Panc1 (cell line): Measurements from ENCODE around the gene ISY1. TPM values are rescaled to one million over a fixed set of nuclear protein-coding genes. Genes with fewer than 3 reads are reported as not detected.

Experiments used
- ATAC-seq: fragments of 200-7000 bp; cut with Tn5 transposase; 2 replicates; pipeline ENCODE4 v1.9.1; 2020; ENCODE audit warnings: mild to moderate bottlenecking, moderate library complexity
- BruUV-seq: library from RNA; stranded (reverse); fragments of 400-500 nt; replicated peaks from 2 replicates; lab custom pipeline; 2021; lab: Mats Ljungman, UMichigan
- CTCF ChIA-PET: fragments of 300-600 bp; sonication (Branson Sonifier 250); formaldehyde crosslinking; loops from one replicate; lab custom pipeline; 2022; ENCODE audit warnings: antibody characterized with exemption; lab: Charles Lee
- POLR2A ChIA-PET: fragments of 300-600 bp; sonication (Branson Sonifier 250); formaldehyde crosslinking; loops from one replicate; lab custom pipeline; 2022; ENCODE audit warnings: antibody characterized with exemption; lab: Charles Lee
- DNase-seq: peaks from one replicate; pipeline ENCODE4 v3.0.0-alpha.2; 2010; ENCODE audit warnings: low read depth, low spot score
- H3K27ac ChIP-seq: 2 replicates; pipeline ENCODE4 v1.5.1; 2011; ENCODE audit warnings: mild to moderate bottlenecking, low read length, inconsistent platforms
- H3K27me3 ChIP-seq: fragments of 200-500 bp; sonication (Bioruptor generic); 2 replicates; pipeline ENCODE4 v1.6.0; 2014; ENCODE audit warnings: low read length, inconsistent platforms; ENCODE audit not compliant: control insufficient read depth, insufficient read depth
- H3K36me3 ChIP-seq: fragments of 200-500 bp; sonication (Bioruptor generic); 2 replicates; pipeline ENCODE4 v1.5.1; 2014; ENCODE audit warnings: inconsistent platforms, mild to moderate bottlenecking, low read length, moderate library complexity; ENCODE audit not compliant: control insufficient read depth, insufficient read depth
- H3K4me1 ChIP-seq: 2 replicates; pipeline ENCODE4 v1.5.1; 2011; ENCODE audit warnings: inconsistent platforms, mild to moderate bottlenecking, low read length, moderate library complexity; ENCODE audit not compliant: control insufficient read depth, insufficient read depth
- H3K4me3 ChIP-seq, 2 experiments: 2 replicates each; pipeline ENCODE4 v1.5.1; 2011 to 2012; ENCODE audit warnings: low read depth in 2 of 2, low read length in 2 of 2, mild to moderate bottlenecking in 2 of 2, inconsistent platforms in 1 of 2, moderate library complexity in 1 of 2
- H3K9me3 ChIP-seq: fragments of 200-500 bp; sonication (Bioruptor generic); 2 replicates; pipeline ENCODE4 v1.5.1; 2014; ENCODE audit warnings: low read depth, mild to moderate bottlenecking, inconsistent platforms, low read length, moderate library complexity; ENCODE audit not compliant: control insufficient read depth, insufficient read depth
- POLR2AphosphoS5 ChIP-seq: IDR thresholded peaks from 2 replicates; pipeline ENCODE4 v1.6.1; 2012; ENCODE audit warnings: mild to moderate bottlenecking, low read depth, low read length, moderate library complexity
- SIN3A ChIP-seq: IDR thresholded peaks from 2 replicates; pipeline ENCODE4 v1.6.1; 2012; ENCODE audit warnings: low read depth, mild to moderate bottlenecking, low read length, moderate library complexity, borderline replicate concordance; ENCODE audit not compliant: insufficient read depth
- TCF7L2 ChIP-seq: IDR thresholded peaks from 2 replicates; pipeline ENCODE4 v1.6.1; 2011; ENCODE audit warnings: mild to moderate bottlenecking, low read depth, low read length, inconsistent platforms
- in situ Hi-C: cut with HindIII; loops from 2 replicates; pipeline ENCODE4 v1.10.0; 2016; ENCODE audit warnings: low sequenced_read_pairs, low pct_unique_long_range_greater_than_20kb
- intact Hi-C: fragments of 100-400 bp; cut with micrococcal nuclease; formaldehyde crosslinking; loops from one replicate; pipeline ENCODE4 v1.10.0; 2022; ENCODE audit not compliant: unreplicated experiment
- total RNA-seq: library from RNA; stranded (reverse); gene quantifications from one replicate; pipeline ENCODE4 v1.2.1, GENCODE V29; 2021; ENCODE audit not compliant: unreplicated experiment
- TF ChIP-seq, protein P1 (sequence below): fragments of 450-650 bp; IDR thresholded peaks from 2 replicates; pipeline ENCODE4 v1.5.1; 2017; ENCODE audit warnings: mild to moderate bottlenecking
- TF ChIP-seq, protein P2 (sequence below), 2 experiments: IDR thresholded peaks; 2 replicates each; pipeline ENCODE4 v1.6.1; 2011 to 2012; ENCODE audit warnings: low read depth in 2 of 2, control low read depth in 1 of 2, low read length in 1 of 2, mild to moderate bottlenecking in 1 of 2, moderate library complexity in 1 of 2; ENCODE audit not compliant: insufficient read depth in 1 of 2

The ISY1 gene
- total RNA-seq, 1 experiment from 2014 or later = 45.7 TPM

DNA sequence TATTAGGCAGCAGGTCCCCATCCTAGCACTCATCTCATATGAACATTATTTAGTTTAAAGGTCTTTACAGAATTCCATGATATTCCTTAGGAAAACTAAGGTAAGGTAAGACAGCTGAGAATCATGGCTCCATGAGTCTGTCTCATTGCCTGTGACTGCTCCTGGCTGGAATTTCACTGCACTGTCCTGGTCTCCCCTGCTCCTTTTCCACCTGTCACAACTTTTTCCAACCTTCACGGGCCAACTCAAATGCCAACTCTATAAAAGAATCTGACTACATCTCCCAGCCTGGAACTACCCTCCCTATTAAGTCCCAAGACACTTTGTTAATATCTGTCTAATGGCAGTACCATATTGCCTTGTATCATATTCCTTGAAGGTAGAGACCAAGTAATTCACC lies 15.2 kb upstream of the ISY1 start:
- POLR2A ChIA-PET = no interaction called here

GRCh38 chr3:129173725-129174124 lies 12.9 kb upstream of the ISY1 start:
- BruUV-seq = no TSS peak
- ChIA-PET POLR2A (no interaction called here), CTCF (no interaction called here)
- intact Hi-C loops (no loop called here), in situ Hi-C loops (no loop called here)
- TF ChIP-seq, protein P1, sequence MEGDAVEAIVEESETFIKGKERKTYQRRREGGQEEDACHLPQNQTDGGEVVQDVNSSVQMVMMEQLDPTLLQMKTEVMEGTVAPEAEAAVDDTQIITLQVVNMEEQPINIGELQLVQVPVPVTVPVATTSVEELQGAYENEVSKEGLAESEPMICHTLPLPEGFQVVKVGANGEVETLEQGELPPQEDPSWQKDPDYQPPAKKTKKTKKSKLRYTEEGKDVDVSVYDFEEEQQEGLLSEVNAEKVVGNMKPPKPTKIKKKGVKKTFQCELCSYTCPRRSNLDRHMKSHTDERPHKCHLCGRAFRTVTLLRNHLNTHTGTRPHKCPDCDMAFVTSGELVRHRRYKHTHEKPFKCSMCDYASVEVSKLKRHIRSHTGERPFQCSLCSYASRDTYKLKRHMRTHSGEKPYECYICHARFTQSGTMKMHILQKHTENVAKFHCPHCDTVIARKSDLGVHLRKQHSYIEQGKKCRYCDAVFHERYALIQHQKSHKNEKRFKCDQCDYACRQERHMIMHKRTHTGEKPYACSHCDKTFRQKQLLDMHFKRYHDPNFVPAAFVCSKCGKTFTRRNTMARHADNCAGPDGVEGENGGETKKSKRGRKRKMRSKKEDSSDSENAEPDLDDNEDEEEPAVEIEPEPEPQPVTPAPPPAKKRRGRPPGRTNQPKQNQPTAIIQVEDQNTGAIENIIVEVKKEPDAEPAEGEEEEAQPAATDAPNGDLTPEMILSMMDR = no peak
- no peak for TF ChIP-seq POLR2AphosphoS5
- TF ChIP-seq, protein P2, sequence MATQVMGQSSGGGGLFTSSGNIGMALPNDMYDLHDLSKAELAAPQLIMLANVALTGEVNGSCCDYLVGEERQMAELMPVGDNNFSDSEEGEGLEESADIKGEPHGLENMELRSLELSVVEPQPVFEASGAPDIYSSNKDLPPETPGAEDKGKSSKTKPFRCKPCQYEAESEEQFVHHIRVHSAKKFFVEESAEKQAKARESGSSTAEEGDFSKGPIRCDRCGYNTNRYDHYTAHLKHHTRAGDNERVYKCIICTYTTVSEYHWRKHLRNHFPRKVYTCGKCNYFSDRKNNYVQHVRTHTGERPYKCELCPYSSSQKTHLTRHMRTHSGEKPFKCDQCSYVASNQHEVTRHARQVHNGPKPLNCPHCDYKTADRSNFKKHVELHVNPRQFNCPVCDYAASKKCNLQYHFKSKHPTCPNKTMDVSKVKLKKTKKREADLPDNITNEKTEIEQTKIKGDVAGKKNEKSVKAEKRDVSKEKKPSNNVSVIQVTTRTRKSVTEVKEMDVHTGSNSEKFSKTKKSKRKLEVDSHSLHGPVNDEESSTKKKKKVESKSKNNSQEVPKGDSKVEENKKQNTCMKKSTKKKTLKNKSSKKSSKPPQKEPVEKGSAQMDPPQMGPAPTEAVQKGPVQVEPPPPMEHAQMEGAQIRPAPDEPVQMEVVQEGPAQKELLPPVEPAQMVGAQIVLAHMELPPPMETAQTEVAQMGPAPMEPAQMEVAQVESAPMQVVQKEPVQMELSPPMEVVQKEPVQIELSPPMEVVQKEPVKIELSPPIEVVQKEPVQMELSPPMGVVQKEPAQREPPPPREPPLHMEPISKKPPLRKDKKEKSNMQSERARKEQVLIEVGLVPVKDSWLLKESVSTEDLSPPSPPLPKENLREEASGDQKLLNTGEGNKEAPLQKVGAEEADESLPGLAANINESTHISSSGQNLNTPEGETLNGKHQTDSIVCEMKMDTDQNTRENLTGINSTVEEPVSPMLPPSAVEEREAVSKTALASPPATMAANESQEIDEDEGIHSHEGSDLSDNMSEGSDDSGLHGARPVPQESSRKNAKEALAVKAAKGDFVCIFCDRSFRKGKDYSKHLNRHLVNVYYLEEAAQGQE (IDR thresholded peaks at IDR 0.05; ENCODE audit: insufficient read depth in 1 of 2, low read depth in 2 of 2, low read length in 1 of 2) = no peak
- no peak for TF ChIP-seq SIN3A
- TF ChIP-seq TCF7L2 = no peak
- ATAC-seq (no peak), DNase-seq (no peak)
- no peaks in the 10 kb centered on the region for H3K9me3 ChIP-seq
- H3K4me1 ChIP-seq = peaks cover 9% of the 10 kb centered on the region; the same call in 1 of the 2 replicates
- H3K27me3 ChIP-seq = no peaks in the 10 kb centered on the region
- no peak overlapping the region for H3K27ac ChIP-seq
- H3K36me3 ChIP-seq = peaks cover 37% of the 10 kb centered on the region
- H3K4me3 ChIP-seq = no peak overlapping the region

More for the DNA sequence above, 15.2 kb upstream of the ISY1 start:
- no peak for DNase-seq
- Histone ChIP-seq H3K27ac (no peak overlapping the region), H3K4me1 (peaks cover 24% of the 10 kb centered on the region), H3K36me3 (peaks cover 25% of the 10 kb centered on the region), H3K27me3 (no peaks in the 10 kb centered on the region), H3K4me3 (no peak overlapping the region), H3K9me3 (no peaks in the 10 kb centered on the region)
- BruUV-seq = no TSS peak
- intact Hi-C loops = no loop called here
- ATAC-seq = no peak
- TF ChIP-seq, protein P1 = no peak
- TF ChIP-seq, protein P2 (IDR thresholded peaks at IDR 0.05; ENCODE audit: insufficient read depth in 1 of 2, low read depth in 2 of 2, low read length in 1 of 2) = no peak
- no peak for TF ChIP-seq SIN3A
- no peak for TF ChIP-seq POLR2AphosphoS5
- TF ChIP-seq TCF7L2 = no peak
- CTCF ChIA-PET = no interaction called here
- in situ Hi-C loops = no loop called here
